ENCODE results near the gene KCNMA1. TPM values are rescaled to one million over a fixed set of nuclear protein-coding genes. Genes with fewer than 3 reads are reported as not detected.

The KCNMA1 gene
- total RNA-seq, 1 experiment from 2014 or later = 139 TPM

GRCh38 chr10:77229704-77230103, 407.9 kb downstream of the KCNMA1 start:
- no peak for DNase-seq (ENCODE audit: low read depth)

GRCh38 chr10:77228559-77228958, 409.0 kb downstream of the KCNMA1 start:
- DNase-seq (ENCODE audit: low read depth) = no peak

- no peak for DNase-seq (ENCODE audit: low read depth)
Measured at GRCh38 chr10:77226853-77227565, 410.6 kb downstream of the KCNMA1 start.

- no peak for DNase-seq (ENCODE audit: low read depth)
Measured at GRCh38 chr10:77226452-77226851, 411.2 kb downstream of the KCNMA1 start.

- DNase-seq (ENCODE audit: low read depth) = no peak
Measured at GRCh38 chr10:77226020-77226419, 411.6 kb downstream of the KCNMA1 start.

GRCh38 chr10:77223526-77224460, 413.8 kb downstream of the KCNMA1 start:
- DNase-seq (ENCODE audit: low read depth) = peak; percentile 53

- DNase-seq (ENCODE audit: low read depth) = no peak
Measured at GRCh38 chr10:77220150-77220549, 417.5 kb downstream of the KCNMA1 start.

- no peak for DNase-seq (ENCODE audit: low read depth)
Measured at GRCh38 chr10:77219046-77219445, 418.6 kb downstream of the KCNMA1 start.

GRCh38 chr10:77214799-77215198, 422.8 kb downstream of the KCNMA1 start:
- no peak for DNase-seq (ENCODE audit: low read depth)

GRCh38 chr10:77212632-77213031, 425.0 kb downstream of the KCNMA1 start:
- no peak for DNase-seq (ENCODE audit: low read depth)

GRCh38 chr10:77210645-77211044, 427.0 kb downstream of the KCNMA1 start:
- DNase-seq (ENCODE audit: low read depth) = no peak

- no peak for DNase-seq (ENCODE audit: low read depth)
Measured at GRCh38 chr10:77208684-77209256, 428.8 kb downstream of the KCNMA1 start.

- no peak for DNase-seq (ENCODE audit: low read depth)
Measured at GRCh38 chr10:77207828-77208185, 429.8 kb downstream of the KCNMA1 start.

- DNase-seq (ENCODE audit: low read depth) = no peak
Measured at GRCh38 chr10:77207182-77207827, 430.3 kb downstream of the KCNMA1 start.

GRCh38 chr10:77205135-77205534, 432.5 kb downstream of the KCNMA1 start:
- peak; percentile 59 for DNase-seq (ENCODE audit: low read depth)

GRCh38 chr10:77204171-77204570, 433.4 kb downstream of the KCNMA1 start:
- DNase-seq (ENCODE audit: low read depth) = no peak

GRCh38 chr10:77202857-77203256, 434.8 kb downstream of the KCNMA1 start:
- no peak for DNase-seq (ENCODE audit: low read depth)

GRCh38 chr10:77201135-77202106, 436.2 kb downstream of the KCNMA1 start:
- no peak for DNase-seq (ENCODE audit: low read depth)

- DNase-seq (ENCODE audit: low read depth) = no peak
Measured at GRCh38 chr10:77197544-77197943, 440.1 kb downstream of the KCNMA1 start.

GRCh38 chr10:77196614-77197013, 441.0 kb downstream of the KCNMA1 start:
- DNase-seq (ENCODE audit: low read depth) = no peak

All from HT1080 (cell line).